ENCODE data around the gene GIPC2.

GRCh38 chr1:78141531-78142231, 95.9 kb downstream of the GIPC2 start:
- TF ChIP-seq CTCF (IDR thresholded peaks at IDR 0.05) (no peak), POLR2A (IDR thresholded peaks at IDR 0.05) (no peak)

Measured in adrenal gland (tissue), 5 donors.